ENCODE results near the gene PAFAH1B1.

PAFAH1B1 gene

GRCh38 chr17:2580151-2580550 lies 13.3 kb upstream of the PAFAH1B1 start:
- TF ChIP-seq SIN3A (IDR thresholded peaks at IDR 0.05; ENCODE audit: borderline replicate concordance, insufficient read depth, low read length), result no peak
- TF ChIP-seq POLR2AphosphoS5 (IDR thresholded peaks at IDR 0.05; ENCODE audit: low read depth, low read length), result no peak
- TF ChIP-seq REST (IDR thresholded peaks at IDR 0.05; ENCODE audit: insufficient read depth in 1 of 2, low read depth in 2 of 2, low read length in 2 of 2), result no peak

GRCh38 chr17:2580661-2581060 lies 12.8 kb upstream of the PAFAH1B1 start:
- TF ChIP-seq REST (IDR thresholded peaks at IDR 0.05; ENCODE audit: insufficient read depth in 1 of 2, low read depth in 2 of 2, low read length in 2 of 2) (no peak), FOXP2 (optimal IDR thresholded peaks at IDR 0.05; ENCODE audit: borderline replicate concordance, extremely low read depth, extremely low read length, insufficient read depth) (no peak), POLR2AphosphoS5 (IDR thresholded peaks at IDR 0.05; ENCODE audit: low read depth, low read length) (no peak), SIN3A (IDR thresholded peaks at IDR 0.05; ENCODE audit: borderline replicate concordance, insufficient read depth, low read length) (no peak), TAF1 (IDR thresholded peaks at IDR 0.05; ENCODE audit: borderline replicate concordance, insufficient read depth, low read length) (no peak)

- TF ChIP-seq POLR2AphosphoS5 (IDR thresholded peaks at IDR 0.05; ENCODE audit: low read depth, low read length), result no peak
- no peak for TF ChIP-seq TAF1 (IDR thresholded peaks at IDR 0.05; ENCODE audit: borderline replicate concordance, insufficient read depth, low read length)
- no peak for TF ChIP-seq SIN3A (IDR thresholded peaks at IDR 0.05; ENCODE audit: borderline replicate concordance, insufficient read depth, low read length)
- TF ChIP-seq FOXP2 (optimal IDR thresholded peaks at IDR 0.05; ENCODE audit: borderline replicate concordance, extremely low read depth, extremely low read length, insufficient read depth), result no peak
- no peak for TF ChIP-seq REST (IDR thresholded peaks at IDR 0.05; ENCODE audit: insufficient read depth in 1 of 2, low read depth in 2 of 2, low read length in 2 of 2)
These were observed 11.0 kb upstream of the PAFAH1B1 start for GRCh38 chr17:2582493-2582892.

- TF ChIP-seq TAF1 (IDR thresholded peaks at IDR 0.05; ENCODE audit: borderline replicate concordance, insufficient read depth, low read length), result no peak
These were observed 2.3 kb upstream of the PAFAH1B1 start for GRCh38 chr17:2591040-2591640.

GRCh38 chr17:2593821-2594721 lies 617 bp downstream of the PAFAH1B1 start:
- TF ChIP-seq REST (IDR thresholded peaks at IDR 0.05; ENCODE audit: insufficient read depth in 1 of 2, low read depth in 2 of 2, low read length in 2 of 2), result no peak
- peak; percentile 53; the same call in 1 of the 2 replicates for TF ChIP-seq TAF1 (IDR thresholded peaks at IDR 0.05; ENCODE audit: borderline replicate concordance, insufficient read depth, low read length)
- no peak; the same call in 1 of the 2 replicates for TF ChIP-seq SIN3A (IDR thresholded peaks at IDR 0.05; ENCODE audit: borderline replicate concordance, insufficient read depth, low read length)
